Stimulated activated CD4-positive, alpha-beta T cell treated with anti-CD3 and anti-CD28 coated beads, TNF-alpha, amount 100 ng/mL, for 24 hours (primary cell): ENCODE measurements around the gene CAPN2.

Experiments used
- DNase-seq, 3 experiments: peaks; one replicate each; pipeline ENCODE4 v3.0.0-alpha.2; 2020; ENCODE audit warnings: low read depth in 3 of 3

CAPN2 gene

DNA sequence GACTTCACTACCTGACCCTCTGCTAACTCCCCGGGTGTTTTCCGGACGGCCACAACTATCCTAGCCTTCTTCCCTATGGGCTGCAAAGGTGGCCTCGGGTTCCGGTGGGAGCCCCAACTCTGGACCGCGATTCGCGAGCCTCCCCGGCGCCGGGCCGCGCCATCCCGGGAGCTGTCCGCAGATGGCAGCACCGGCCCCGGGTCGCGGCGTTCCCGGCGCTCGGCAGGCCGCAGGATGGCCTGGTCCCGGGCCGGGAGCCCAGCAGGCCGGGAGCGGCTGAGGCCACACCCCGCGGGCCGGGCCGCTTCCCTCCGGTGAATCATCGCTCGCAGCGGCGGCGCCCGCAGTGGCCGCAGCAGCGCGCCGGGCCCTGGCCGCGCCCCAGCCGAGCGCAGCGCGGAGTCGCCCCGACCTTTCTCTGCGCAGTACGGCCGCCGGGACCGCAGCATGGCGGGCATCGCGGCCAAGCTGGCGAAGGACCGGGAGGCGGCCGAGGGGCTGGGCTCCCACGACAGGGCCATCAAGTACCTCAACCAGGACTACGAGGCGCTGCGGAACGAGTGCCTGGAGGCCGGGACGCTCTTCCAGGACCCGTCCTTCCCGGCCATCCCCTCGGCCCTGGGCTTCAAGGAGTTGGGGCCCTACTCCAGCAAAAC, at the start of gene CAPN2:
TSS of gene CAPN2 (plus strand) at position 346 of the 656 bp plus-strand sequence. CDS start at position 448, 102 bp downstream.
- DNase-seq = peak in 1 of 3 experiments; percentile 53

DNA sequence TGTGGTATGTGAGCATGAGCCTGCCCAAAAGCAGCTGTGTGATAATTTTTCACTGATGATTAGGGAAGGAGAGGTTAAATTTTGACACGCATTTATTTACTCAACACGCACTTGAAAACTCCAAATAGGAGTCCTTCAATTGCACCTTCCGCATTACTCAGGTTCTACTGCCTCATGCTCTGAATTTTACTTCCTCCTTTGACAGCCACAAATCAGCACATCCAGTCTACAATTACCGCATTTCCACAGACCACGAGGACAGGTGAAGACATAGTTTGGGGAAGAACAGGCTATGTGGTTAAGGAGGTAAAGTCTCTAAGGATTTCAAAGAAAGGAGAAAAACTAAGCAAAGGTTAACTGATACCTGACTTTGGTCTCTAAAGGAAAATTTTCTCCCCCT, 49.4 kb upstream of the CAPN2 start:
- DNase-seq = no peak

GRCh38 chr1:223664106-223664505, 48.2 kb upstream of the CAPN2 start:
- no peak for DNase-seq

DNA sequence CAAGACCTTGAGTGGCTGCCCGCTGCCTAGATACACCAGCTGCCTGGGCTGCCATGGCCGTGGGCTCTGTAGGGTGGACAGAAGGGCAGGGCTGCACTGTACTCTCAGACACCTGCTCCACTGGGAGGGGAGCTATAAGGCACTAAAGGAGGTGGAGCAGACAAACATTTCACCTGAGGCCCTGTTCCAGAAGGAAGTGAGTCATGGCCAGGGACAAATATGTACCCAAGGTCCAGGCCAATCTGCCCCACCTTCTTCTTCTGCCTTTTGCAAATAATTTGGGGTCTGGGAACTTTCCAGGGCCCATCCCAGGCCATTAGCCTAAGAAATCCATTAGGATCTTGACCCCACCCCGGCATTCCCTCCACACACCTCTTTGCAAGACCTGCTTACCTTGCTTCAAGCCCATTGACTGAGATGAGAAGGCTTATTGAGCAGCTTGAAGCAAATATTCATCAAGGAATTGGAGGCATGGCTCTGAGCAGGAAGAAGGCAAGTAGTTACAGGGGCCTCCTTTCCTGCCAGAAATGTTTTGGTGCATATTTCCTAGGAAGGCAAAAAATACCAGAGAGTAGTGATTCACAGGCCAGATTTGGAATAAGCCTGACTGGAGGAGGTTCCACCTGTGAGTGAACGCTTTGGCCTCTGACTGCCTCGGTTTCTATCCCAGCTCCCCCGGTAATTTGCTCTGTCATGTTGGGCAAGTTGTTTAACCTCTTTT, 46.6 kb upstream of the CAPN2 start, which contains the start of gene CAPN8:
TSS of gene CAPN8 (minus strand) at position 110 of the 721 bp plus-strand sequence. CDS start at position 55, 55 bp downstream.
- DNase-seq = no peak

GRCh38 chr1:223667484-223668182, 44.7 kb upstream of the CAPN2 start:
- no peak for DNase-seq

DNA sequence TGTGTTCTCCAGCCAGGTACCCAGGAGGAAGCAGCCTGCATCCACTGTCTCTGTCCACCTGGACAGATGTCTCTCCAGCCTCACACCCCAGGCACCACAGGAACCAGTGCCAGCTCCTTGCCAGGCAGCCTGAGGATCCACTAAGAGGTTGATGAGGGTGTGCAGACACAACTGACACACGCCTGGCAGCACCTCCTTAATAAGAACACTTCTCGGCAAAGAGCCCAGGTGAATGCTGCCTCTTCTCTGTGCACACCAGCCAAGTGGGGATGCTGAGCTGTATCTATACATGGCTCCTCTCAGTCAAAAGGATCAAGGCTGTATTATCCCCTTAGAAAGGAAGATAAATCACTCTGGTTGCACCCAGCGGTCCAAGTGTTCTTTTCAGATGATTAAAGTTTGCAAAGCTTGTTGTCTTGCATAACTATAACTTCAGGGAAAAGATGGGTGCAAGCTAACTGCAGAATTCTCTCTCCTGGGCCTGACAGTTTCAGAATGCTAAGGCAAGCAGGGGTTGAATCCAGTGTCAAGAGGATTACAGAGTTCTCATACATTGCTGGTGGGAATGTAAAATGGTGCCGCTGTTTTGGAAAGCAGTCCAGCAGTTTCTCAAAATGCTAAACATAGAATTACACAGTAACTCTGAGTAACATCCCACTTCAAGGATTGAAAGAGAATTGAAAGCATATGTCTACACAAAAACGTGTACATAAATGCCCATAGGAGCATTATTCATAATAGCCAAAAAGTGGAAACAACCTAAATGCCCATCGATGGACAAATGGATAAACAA, 43.1 kb upstream of the CAPN2 start:
- no peak for DNase-seq

- peak in 1 of 3 experiments; percentile 5 for DNase-seq
Measured at GRCh38 chr1:223670458-223671159, 41.7 kb upstream of the CAPN2 start.

- DNase-seq = no peak
Measured at GRCh38 chr1:223674119-223674890, 38.0 kb upstream of the CAPN2 start.

DNA sequence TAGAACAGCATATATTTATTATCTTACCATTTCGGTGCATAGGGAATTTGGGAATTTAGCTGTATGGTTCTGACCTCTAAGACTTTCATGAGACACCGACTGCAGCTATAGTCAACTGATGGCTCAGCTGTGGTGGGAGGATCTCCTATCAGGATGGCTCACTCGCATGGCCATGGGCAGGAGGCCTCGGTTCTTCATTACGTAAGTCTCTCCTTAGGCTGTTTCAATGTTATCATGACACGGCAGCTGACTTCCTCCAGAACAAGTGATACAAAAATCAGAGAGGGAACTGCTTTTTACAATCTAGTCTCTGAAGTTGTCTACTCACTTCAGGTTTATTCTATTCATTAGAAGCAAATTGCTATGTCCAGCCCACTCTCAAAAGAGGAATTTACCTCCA, 33.5 kb upstream of the CAPN2 start:
- DNase-seq = no peak

- no peak for DNase-seq
Measured at GRCh38 chr1:223680188-223680587, 32.2 kb upstream of the CAPN2 start.

GRCh38 chr1:223682502-223682901, 29.8 kb upstream of the CAPN2 start:
- DNase-seq = no peak

- DNase-seq = peak in 2 of 3 experiments; percentile 35 to 51
Measured at GRCh38 chr1:223683586-223684487, 28.5 kb upstream of the CAPN2 start.

DNA sequence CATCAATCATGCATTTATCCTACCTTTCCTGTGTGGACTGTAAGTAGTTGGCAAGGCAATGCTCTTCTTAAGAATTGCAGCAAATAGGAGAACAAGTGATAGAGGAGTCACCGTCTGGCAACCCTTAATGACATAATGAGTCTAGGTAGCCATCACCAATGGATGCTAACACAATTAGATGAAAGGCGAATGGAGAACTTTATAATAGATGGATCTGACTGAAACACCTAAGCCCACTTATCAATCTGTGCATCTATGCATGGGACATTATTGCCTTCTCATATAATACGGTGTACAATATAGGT, 27.9 kb upstream of the CAPN2 start:
- DNase-seq = no peak

DNA sequence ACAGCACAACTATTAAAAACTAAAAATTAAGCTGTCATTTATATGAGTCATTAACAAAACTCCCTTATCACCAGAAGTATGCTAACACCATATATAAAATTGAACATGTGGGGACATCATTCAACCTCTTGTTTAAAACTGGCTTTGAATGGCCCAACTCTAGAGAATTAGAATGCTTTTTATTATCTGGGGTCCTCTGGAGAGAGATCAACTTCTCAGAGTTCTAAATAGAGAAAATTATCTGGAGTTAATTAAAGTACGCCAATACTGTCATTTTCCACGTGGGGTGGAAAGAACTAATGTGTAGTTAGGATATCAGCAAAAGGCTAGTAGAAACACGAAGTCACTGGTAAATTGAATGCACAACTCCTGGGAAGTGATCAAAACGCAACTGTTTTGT, 21.2 kb upstream of the CAPN2 start:
- no peak for DNase-seq

DNA sequence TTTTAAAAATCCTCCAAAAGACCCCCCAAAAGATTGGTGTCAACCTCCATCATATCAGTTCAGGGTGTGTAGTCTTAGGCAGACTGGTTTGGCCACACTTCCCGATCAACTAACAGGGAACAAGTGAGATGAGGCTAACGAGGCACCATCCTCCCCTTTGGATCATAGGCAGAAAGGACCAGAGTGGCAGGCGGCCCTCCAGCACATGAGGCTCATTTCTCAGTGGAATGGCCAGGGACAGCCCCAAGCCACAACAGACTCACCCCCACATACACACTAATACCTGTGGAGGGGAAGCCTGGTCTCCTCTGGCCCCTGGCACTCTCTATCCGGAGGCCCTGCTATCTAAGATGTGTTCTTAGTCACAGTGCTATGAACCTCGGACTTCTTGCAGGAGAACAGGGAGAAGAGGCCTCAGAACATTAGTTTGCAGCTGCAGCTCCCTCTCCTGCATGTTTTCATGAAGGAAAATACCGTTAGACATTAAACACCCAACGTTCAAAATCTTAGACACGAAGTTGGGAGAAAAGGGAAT, 17.3 kb upstream of the CAPN2 start:
- no peak for DNase-seq

DNA sequence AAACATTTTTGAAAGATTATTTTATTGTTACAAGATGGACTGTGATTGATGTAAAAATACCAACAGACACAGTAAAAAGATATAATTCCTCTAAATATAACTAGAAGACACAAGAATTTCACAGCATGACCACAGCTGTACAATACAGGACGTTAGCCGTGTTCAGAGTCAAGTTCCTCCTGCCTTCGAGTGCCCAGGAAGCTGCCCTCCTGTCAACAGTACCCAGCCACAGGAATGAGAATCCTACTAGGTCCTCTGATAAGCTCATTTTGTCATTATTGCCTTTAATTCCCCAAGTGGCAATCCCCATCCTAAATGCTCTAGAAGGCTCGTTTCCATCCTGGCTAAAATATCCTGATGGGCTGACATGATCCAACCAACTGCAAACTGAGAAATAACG, 16.4 kb upstream of the CAPN2 start:
- no peak for DNase-seq

GRCh38 chr1:223700388-223700918, 11.9 kb upstream of the CAPN2 start:
- DNase-seq = no peak

DNA sequence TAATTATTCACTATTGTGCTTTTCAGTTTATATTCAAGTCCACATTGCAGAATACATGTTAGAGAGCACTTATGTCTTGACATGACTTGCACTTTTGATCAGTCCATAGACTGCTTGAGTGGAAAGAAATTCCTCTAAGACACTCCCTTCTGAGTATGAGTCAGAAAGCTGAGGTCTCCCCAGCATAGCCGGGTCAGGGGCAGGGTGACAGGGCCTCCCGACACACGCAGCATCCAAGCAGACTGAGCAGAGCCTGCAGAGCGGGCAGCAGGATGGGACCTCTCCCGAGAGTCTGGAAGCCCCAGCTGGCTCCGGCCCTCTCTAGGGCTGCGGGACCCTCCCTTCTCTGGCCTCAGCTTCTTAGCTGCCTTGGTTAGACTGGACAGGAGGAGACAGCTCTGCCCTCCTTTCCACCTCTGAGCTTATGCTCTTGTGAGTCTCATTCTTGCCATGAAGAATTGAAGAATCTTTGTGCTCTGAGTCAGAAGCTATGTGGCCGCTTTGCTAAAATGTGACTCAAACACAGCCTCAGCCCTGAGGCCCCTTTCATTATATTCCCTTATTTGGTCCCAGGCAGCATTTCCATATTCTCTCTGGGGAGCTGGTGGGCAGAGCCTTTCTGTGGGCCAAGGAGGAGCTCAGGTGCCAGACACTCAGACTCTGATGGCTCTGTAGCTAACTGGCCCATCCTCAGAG, 11.2 kb upstream of the CAPN2 start:
- peak in 1 of 3 experiments; percentile 45 for DNase-seq
